Left cardiac atrium (tissue), 4 donors: Measurements from ENCODE around the gene SLC22A14. TPM values are rescaled to one million over a fixed set of nuclear protein-coding genes. Genes with fewer than 3 reads are reported as not detected.
A peak's percentile ranks its signal among the peaks of the same experiment; 100 is the strongest.
"Not testable (repeated sequence)": the region's sequence is repeated elsewhere in the genome, so short reads cannot be mapped to it uniquely, and the experiment has no call there.

Source experiments
- ATAC-seq, 2 donors: fragments of 200-7000 bp; cut with Tn5 transposase; one replicate each; pipeline ENCODE4 v1.9.1; 2020; ENCODE audit warnings: mild to moderate bottlenecking in 2 of 2, moderate library complexity in 2 of 2
- DNase-seq: peaks from one replicate; pipeline ENCODE4 v3.0.0-alpha.2; 2020
- intact Hi-C, 2 donors: fragments of 100-400 bp; cut with DNase I; formaldehyde crosslinking; loops; one replicate each; pipeline versions ENCODE4 v1.14.1 to v1.15.1; 2022 to 2023
- total RNA-seq, 2 donors: library from RNA; stranded (reverse); fragmentation: NEBNext Ultra II Directional; extraction: Animal tissue kit (Norgen Biotek cat#: 25700); gene quantifications; one replicate each; pipeline ENCODE4 v1.2.1, GENCODE V29; 2021
- donor health status: DM: no; HTN: yes; CAD: no.
- donor health status: DM: no; HTN: yes; CAD: no; lungs with severe emphysema.
- donor health status: DM: yes; HTN: yes; CAD: no.
- donor health status: Dilated cardiomyopathy.

The SLC22A14 gene
- total RNA-seq, 2 donors from 2014 or later = 0.09 to 0.13 TPM

DNA sequence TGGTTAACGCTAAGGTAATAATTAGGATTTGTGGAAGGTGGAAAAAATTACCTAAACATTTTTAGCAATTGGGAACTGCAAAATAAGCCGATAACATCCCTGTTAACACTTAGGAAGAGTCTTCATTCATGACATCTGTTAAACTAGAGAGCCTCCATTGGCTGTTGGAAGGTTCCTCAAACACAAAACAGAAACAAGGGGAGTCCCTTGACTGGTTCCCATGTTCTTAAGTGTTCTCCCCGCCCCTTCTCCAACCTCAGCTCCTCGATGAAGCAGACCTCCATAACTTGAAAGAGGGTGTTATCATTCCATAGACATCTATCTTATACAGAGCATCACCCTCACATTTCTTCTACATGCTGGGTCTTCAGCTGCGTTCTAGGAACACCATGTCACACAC, 14.0 kb upstream of the SLC22A14 start:
- intact Hi-C loops = no loop called here
- DNase-seq (no peak), ATAC-seq (no peak)

DNA sequence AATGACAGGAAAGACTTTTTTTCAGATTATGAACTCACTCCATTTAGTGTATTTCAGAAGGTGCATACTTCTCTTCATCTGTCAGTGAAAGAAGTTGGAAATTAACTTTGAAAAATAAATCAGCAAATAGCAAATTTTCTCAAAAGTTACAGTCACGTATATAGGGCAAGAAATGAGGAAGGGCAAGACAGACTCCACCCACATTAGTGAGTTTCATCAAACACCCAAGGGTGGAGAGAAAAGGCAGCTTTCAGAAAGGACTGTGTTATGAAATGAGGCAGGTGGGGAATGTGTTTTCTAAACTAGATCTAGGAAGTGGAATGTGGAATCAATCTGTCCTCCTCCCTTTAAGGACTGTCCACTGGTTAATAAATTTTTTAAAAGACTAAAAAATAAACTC, 13.6 kb upstream of the SLC22A14 start:
- ATAC-seq (no peak), DNase-seq (no peak)
- intact Hi-C loops = no loop called here

DNA sequence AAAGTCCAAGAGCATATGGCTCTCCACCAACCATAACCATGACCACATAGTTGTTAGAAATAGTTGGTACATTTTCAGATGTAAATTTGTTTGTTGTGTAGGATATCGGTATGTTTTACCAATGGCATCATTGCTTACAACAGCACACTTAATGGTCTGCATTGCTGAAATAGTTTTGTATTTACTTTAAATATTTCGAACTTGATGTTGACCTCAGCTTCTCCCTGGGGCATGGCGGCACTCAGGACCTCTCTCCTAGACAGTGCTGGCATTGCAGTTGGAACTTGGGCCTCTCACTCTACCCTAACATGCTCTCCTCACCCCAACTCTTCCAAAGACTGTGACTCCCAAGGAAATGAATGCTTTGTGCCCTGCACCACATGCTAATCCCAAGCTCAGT, 11.5 kb upstream of the SLC22A14 start:
- ATAC-seq (no peak), DNase-seq (no peak)
- intact Hi-C loops = no loop called here

DNA sequence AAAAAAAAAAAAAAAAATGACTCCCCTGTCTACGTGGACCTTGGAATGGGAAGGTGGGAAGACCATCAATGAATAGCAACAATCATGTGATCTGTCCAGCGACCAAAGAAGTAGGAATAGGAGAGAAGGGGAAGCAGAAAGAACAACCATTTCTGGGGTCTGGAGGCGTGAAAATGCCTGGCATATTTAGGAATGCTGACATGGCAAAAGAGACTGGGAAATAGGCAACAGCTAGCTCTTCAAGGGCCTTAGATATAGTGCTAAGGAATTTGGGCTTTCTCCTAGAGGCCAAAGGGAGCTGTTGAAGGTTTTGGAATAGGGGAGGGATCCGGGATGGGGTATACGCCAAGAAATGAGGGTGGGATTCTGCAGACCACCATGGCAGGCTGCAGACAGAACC, 10.5 kb upstream of the SLC22A14 start:
- ATAC-seq (no peak), DNase-seq (no peak)
- intact Hi-C loops = no loop called here

DNA sequence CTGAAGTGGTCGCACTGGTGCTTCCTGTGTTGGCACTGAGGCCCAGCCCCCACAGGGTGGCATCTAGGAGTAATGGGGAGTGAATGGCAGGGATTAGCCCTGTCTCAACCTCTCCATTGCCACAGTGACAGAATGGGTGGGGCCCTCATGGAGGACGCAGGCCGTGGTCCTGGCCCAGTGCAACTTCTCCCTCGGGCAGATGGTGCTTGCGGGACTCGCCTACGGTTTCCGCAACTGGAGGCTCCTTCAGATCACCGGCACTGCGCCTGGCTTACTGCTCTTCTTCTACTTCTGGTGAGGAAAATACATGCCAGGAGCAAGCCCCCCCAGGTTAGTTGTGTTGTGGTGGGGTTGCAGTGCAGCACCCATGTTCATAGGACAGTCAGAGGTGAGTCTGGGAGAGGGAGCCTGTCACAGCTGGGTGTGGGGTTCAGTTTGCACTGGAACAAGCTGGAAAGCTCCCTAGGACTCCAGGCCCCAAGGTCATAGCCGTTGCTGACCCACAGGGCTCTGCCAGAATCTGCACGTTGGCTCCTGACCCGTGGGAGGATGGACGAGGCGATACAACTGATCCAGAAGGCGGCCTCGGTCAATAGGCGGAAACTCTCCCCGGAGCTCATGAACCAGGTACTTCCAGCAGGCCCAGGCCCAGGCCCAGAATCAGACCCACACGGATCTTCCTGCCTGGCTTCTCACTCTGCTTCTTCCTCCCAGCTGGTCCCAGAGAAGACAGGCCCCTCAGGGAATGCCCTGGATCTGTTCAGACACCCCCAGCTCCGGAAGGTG, 7.0 kb upstream of the SLC22A14 start:
- intact Hi-C loops = no loop called here
- DNase-seq (no peak), ATAC-seq (no peak)

DNA sequence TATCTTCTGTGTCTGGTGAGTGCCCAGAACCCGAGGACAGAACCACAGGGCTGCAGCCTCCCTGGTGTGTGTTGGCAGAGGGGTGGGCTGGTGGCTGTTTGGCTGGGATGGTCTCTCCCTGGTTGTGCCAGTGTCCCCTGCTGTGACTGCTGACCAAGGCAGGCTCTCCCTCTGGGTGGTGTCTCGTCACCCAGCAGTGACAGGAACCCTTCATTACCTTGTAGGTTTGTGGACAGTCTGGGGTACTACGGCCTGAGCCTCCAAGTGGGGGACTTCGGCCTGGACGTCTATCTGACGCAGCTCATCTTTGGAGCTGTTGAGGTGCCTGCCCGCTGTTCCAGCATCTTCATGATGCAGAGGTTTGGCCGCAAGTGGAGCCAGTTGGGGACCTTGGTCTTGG, 6.4 kb upstream of the SLC22A14 start:
- DNase-seq (no peak), ATAC-seq (no peak)
- intact Hi-C loops = no loop called here

DNA sequence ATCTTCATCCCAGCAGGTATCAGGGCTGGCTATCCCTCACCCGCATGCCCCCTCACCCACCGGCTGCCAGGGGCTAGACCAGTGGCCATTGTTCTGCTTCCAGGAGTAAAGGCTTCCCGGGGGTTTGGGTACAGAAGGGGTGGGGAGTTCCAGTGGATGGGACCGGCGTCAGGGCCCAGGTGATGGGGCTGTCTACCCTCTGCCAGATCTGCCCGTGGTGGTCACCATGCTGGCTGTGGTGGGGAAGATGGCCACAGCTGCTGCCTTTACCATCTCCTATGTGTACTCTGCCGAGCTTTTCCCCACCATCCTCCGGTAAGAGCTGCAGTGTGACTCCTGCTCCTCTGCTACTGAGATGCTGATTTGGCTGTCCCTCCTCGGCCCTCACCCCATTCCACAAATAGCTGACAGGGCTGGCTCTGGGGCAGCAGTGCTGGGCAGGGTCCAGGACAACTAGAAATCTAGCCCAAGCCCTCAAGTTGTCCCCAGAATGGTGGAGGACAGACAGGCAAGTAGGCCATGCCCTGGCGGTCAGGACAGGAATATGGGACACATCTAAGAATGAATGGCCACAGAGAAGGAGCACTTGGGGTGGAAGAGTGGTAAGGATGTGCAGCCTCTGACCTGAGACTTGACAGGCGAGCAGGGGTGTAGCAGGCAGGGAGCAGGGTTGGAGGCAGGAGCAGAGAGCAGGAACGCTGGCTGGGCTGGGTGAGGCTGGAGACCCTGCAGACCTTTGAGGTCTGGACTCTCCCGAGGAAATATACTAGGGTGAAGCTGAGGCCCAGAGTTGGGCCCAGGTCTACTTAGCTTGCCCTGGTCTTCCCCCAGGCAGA, 5.8 kb upstream of the SLC22A14 start:
- no peak for DNase-seq
- intact Hi-C loops = no loop called here
- peak in 1 of 2 donors; percentile 34 for ATAC-seq

DNA sequence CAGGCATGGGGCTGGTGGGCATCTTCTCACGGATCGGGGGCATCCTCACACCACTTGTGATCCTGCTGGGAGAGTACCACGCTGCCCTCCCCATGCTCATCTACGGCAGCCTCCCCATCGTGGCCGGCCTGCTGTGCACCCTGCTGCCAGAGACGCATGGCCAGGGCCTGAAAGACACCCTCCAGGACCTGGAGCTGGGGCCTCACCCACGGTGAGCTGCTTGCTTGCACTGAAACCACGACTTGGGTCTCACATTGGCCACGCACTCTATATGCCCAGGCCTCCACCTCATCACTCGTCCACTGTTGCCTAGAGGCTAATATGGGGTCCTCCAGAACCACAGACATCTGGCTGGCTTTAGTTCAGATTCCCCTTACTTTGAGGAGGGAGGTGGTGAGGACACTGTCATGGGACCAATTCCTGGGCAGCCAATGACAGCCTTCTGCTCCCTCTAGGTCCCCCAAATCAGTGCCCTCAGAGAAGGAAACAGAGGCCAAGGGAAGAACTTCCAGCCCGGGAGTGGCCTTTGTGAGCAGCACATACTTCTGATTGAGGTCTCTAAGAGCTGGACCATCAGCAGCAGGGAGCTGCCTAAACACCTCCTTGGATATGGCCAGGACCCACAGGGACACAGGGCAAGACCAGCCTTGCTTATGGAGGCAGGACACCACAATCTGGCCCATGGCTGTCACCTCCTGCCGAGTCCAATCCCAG, 5.0 kb upstream of the SLC22A14 start:
- no peak for ATAC-seq
- no peak for DNase-seq
- intact Hi-C loops = no loop called here

DNA sequence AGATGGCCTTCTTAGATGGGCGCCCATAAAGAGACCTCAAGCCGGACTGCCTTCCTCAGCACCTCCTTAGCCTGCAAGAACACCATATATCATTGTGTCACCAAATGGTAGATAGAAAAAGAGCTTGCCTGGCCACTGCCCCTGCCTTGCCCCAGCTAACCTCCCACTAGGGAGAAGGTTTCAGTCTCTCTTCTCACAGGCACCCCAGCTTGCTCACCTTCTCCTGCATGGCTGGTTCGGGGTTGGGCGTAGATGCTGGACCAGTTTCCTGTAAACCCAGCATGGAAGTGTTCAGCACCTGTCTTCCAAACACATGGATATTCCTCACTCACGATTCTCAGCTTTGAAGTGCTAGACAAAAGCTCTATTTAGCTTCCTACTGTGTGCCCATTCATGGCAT, 3.3 kb upstream of the SLC22A14 start:
- no peak for ATAC-seq

DNA sequence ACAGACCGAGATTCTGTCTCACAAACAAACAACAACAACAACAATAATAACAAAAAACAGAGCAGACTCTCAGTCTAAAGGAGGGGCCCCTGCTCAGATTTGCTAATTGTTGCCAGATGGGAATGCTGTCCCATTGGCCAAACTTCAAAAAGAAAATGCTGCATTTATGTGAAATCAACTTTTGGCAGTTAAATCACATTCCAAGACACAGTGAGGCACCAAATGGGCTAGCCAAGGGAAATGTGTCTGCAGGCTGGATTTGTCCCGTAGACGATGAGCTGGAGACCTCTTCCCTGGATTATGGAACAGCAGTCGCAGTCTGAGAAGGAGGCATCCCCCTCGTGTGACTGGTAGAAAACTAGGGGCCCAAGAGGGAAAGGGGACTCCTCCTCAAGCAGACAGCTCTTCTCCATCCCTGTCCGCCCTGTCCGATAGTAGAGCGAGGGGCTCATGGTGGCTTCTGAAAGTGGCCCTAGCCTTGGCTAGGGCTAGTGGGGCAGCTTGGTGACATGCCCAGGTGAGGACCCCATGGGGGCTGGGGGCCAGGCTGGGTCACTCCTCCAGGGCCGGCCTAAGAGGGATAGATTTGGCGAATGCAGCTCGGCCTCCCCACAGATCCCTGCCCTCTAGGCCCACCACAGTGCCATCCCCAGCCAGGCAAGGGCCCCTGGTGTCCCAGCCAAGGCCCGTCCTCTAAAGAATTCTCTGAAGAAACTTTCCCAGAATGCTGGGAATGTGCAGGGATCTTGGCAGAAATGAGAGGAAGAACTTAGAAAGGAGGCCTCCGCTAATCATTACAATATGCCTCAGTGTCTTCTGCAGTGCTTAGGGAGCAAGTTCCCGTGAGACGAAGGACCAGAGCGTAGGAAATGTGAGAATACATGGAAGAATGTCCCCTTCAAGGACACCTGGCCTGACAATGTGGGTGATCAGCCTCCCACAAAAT, 2.0 kb downstream of the SLC22A14 start:
- intact Hi-C loops = no loop called here
- no peak for ATAC-seq
- no peak for DNase-seq

More for the DNA sequence above, 3.3 kb upstream of the SLC22A14 start:
- intact Hi-C loops = no loop called here
- no peak for DNase-seq

DNA sequence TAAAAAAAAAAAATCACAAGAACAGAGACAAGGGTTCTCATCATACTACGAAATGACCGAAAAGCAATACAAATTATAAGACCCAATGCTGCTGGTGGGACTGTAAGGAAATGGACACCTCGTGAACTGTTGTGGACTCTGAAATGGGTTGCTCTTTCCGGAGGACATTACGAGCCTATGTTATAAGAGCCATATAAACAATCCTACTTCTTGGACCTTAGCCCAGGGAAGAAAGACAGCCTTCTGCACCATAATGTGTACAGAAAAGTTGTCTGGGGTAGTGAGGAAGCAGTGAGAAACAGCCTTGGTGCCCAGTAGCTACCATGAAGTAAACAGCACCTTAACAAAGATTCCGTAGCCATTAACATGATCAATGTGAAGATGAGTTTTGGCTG, 2.7 kb downstream of the SLC22A14 start:
- no peak for ATAC-seq

DNA sequence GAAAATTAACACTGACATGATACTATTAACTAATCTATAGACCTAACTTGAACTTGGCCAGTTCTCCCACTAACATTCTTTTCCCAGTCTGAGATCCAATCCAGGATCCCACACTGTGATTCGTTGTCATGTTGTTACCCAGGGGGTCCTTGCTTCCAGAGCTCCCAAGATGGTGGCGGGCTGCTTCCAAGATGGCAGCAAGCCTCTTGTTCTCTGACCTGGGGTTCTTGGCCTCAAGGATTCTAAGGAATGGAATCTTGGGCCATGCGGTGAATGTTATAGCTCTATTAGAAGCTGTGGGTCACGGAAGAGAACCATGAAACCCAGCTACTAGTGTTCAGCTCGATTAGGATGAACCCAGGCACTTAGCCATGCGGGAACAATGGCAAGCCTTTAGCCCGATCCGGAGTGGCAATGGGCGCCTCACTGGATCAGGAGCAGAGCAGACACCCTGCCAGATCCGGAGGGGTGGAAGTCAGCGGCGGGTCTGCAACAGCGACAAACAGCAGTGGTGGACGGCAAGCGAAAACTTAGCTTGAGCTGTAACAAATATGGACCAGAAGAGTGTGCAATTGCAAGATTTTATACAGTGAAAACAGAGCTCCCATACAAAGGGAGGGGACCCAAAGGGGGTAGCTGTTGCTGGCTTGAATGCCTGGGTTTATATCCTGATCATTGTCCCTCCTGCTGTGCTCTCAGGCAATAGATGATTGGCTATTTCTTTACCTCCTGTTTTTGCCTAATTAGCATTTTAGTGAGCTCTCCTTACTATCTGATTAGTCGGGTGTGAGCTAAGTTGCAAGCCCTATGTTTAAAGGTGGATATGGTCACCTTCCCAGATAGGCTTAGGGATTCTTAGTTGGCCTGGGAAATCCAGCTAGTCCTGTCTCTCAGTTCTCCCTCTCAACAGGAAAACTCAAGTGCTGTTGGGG, 7.5 kb downstream of the SLC22A14 start:
- intact Hi-C loops = not testable (repeated sequence)

More for the DNA sequence above, 2.7 kb downstream of the SLC22A14 start:
- intact Hi-C loops = no loop called here
- no peak for DNase-seq

DNA sequence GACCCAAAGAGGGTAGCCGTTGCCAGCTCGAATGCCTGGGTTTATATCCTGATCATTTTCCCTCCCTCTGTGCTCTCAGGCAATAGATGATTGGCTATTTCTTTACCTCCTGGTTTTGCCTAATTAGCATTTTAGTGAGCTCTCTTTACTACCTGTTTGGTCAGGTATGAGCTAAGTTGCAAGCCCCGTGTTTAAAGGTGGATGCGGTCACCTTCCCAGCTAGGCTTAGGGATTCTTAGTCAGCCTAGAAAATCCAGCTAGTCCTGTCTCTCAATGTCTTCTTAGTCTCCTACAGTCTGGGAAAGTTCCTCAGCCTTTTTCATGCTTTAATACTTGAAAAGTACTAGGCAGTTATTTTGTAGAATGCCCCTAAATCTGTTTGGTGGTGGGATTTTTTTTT, 15.0 kb downstream of the SLC22A14 start:
- ATAC-seq, DNase-seq, intact Hi-C loops: not testable (repeated sequence)

More for the DNA sequence above, 7.5 kb downstream of the SLC22A14 start:
- not testable (repeated sequence) for DNase-seq, ATAC-seq

DNA sequence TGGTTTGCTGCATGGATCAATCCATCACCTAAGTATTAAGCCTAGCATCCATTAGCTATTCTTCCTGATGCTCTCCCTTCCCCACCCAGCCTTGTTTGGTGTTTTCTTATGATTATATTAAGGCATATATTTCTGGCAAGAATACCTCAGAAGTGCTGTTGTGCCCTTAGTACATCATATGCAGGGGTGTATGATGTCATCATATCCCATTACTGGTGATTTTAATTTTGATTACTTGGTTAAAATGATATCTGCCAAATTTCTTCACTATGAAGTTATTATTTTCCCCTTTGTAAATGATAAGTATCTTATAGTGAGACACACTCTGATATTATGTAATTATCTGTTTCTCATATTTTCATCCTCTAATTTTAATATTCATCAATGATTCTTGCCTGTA, 15.4 kb downstream of the SLC22A14 start:
- intact Hi-C loops = no loop called here
- ATAC-seq = no peak
- DNase-seq = no peak

DNA sequence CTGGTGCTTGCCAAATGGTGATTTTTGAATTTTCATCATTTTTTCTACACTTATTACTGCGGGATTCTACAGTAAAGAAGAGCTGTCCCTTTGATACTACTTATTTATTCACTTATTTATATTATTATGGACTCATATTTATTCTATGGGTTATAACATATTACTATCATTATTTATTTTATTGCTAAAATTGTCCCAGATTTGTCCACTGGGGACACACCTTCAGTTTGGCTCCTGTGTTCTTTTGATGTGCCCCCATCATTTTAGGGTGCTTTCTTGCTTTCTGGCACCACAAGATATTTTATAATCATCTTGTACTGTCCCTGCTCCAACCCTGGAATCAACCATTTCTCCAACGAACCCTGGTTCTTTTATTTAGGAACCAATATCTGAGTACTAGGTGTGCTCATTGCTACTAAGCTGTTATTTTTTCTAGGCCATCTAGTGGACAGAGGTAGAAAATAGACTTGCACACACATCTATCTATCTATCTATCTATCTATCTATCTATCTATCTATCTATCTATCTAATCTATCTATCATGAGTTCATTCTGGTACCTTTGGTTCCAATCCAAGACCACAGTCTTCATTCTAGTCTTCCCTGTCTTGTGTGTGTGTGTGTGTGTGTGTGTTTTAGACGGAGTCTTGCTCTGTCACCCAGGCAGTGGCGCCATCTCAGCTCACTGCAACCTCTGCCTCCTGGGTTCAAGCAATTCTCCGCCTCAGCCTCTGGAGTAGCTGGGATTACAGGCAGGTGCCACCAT, 16.0 kb downstream of the SLC22A14 start:
- intact Hi-C loops = no loop called here
- ATAC-seq = no peak
- no peak for DNase-seq

DNA sequence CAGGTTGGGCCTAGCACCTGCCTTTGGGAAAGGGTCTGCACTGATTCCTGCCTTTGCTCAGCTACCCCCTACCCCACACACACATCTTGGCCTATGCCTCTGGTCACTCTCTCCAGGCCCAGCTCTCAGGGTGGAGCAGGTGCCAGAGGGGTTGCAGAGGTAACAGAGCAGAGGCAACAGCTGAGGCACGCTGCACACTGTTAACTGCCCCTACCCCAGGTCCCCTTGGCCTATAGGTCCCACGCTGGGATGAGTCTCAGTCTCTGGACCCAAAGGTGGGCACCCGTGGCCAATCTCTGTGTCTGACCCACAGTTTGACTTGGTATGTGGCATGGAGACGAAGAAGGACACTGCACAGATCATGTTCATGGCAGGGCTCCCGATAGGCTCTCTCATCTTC, 24.8 kb downstream of the SLC22A14 start:
- DNase-seq = no peak
- ATAC-seq = no peak
- intact Hi-C loops = no loop called here

DNA sequence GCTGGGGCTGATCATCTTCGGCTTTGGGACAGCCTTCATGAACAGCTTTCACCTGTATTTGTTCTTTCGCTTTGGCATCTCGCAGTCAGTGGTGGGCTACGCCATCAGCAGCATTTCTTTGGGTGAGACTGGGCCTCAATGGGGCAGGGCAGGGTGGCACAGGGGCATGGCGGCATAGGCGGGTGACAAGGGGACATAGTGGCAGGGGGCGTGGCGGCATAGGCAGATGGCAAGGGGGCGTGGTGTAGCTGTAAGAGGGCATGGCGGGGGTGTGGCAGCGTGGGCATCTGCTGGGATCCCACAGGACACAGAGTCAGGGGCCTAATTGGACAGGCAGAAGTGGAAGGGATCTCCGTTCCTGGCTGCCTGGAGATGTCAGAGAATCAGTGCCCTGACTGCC, 25.5 kb downstream of the SLC22A14 start:
- DNase-seq (no peak), ATAC-seq (no peak)
- intact Hi-C loops = no loop called here
